Vagina (tissue), 2 donors: Measurements from ENCODE around the gene RAPGEF5. TPM values are rescaled to one million over a fixed set of nuclear protein-coding genes. Genes with fewer than 3 reads are reported as not detected.

ENCODE experiments used
- DNase-seq, 2 donors: peaks; one replicate each; pipeline ENCODE4 v3.0.0-alpha.2; 2017; ENCODE audit errors: extremely low spot score in 2 of 2
- H3K27ac ChIP-seq: fragments of 200-600 bp; sonication (generic); one replicate; pipeline ENCODE4 v1.5.1; 2019
- H3K27me3 ChIP-seq: fragments of 200-600 bp; sonication (generic); one replicate; pipeline ENCODE4 v1.5.1; 2019
- H3K36me3 ChIP-seq, 2 donors: fragments of 200-600 bp; sonication (generic); one replicate each; pipeline ENCODE4 v1.5.1; 2017 to 2019
- H3K4me1 ChIP-seq: fragments of 200-600 bp; sonication (generic); one replicate; pipeline ENCODE4 v1.5.1; 2019
- H3K4me3 ChIP-seq, 2 donors: fragments of 200-600 bp; sonication (generic); 1 replicate in 1 of 2; 2 replicates in 1 of 2; pipeline ENCODE4 v1.5.1; 2016 to 2019
- H3K9me3 ChIP-seq: fragments of 200-600 bp; sonication (generic); one replicate; pipeline ENCODE4 v1.5.1; 2019
- CTCF ChIP-seq, 3 experiments: fragments of 450-650 bp in 2 of 3; fragments of 200-600 bp in 1 of 3; sonication (generic) in 1 of 3; IDR thresholded peaks; one replicate each; pipeline ENCODE4 v1.5.1; 2017 to 2019; ENCODE audit warnings: antibody characterized with exemption in 3 of 3, mild to moderate bottlenecking in 2 of 3, moderate library complexity in 2 of 3
- POLR2A ChIP-seq, 2 donors: fragments of 450-650 bp; IDR thresholded peaks; one replicate each; pipeline ENCODE4 v1.6.1; 2017; ENCODE audit warnings: antibody characterized with exemption in 2 of 2, mild to moderate bottlenecking in 2 of 2, moderate library complexity in 2 of 2
- POLR2AphosphoS5 ChIP-seq, 2 donors: sonication (generic); formaldehyde crosslinking; IDR thresholded peaks; one replicate each; pipeline ENCODE4 v1.9.0; 2017; ENCODE audit warnings: antibody characterized with exemption in 2 of 2, mild to moderate bottlenecking in 2 of 2, low read depth in 1 of 2; ENCODE audit not compliant: insufficient read depth in 1 of 2
- intact Hi-C: fragments of 100-400 bp; cut with DNase I; formaldehyde crosslinking; loops from one replicate; pipeline ENCODE4 v1.15.1; 2023
- total RNA-seq: library from RNA; depleted of rRNA; stranded (reverse); fragments of >200 nt; gene quantifications from one replicate; pipeline ENCODE4 v1.2.3, GENCODE V29; 2016

The RAPGEF5 gene
- total RNA-seq, 1 donor from 2014 or later, result 68.0 TPM

- no peak overlapping the region for H3K4me3 ChIP-seq
- H3K4me1 ChIP-seq, result no peaks in the 10 kb centered on the region
- no peaks in the 10 kb centered on the region for H3K9me3 ChIP-seq
- no peaks in the 10 kb centered on the region for H3K27me3 ChIP-seq
- no peak for DNase-seq
- TF ChIP-seq POLR2AphosphoS5 (IDR thresholded peaks at IDR 0.05; ENCODE audit: insufficient read depth in 1 of 2, low read depth in 1 of 2), result no peak
- TF ChIP-seq POLR2A (IDR thresholded peaks at IDR 0.05), result no peak
- TF ChIP-seq CTCF (IDR thresholded peaks at IDR 0.05), result no peak
- no peaks in the 10 kb centered on the region for H3K36me3 ChIP-seq
- intact Hi-C loops, result no loop called here
- H3K27ac ChIP-seq, result no peak overlapping the region
Measured at GRCh38 chr7:22235134-22235533, 121.8 kb downstream of the RAPGEF5 start.

DNA sequence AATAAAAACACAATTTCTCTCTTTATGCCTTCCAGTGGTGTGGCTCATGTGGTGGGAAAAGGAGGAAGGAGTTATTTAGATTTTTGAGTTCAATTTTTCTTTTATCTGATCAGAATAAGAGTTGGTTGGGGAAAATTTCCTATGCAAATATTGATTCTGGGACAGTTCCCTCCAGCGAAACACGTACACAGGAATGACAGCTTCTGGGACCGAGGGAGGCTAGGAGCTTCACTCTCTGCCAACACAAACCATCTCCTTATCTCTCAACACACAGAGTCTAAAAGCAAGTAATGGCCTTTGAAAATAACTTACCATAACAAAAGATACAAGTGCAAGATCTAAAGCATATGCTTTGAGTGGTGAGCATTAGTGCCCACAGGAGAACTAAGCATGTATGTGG lies 122.7 kb downstream of the RAPGEF5 start:
- Histone ChIP-seq H3K27ac (no peak overlapping the region), H3K36me3 (no peaks in the 10 kb centered on the region), H3K4me1 (no peaks in the 10 kb centered on the region), H3K4me3 (no peak overlapping the region), H3K9me3 (no peaks in the 10 kb centered on the region), H3K27me3 (no peaks in the 10 kb centered on the region)
- no peak for TF ChIP-seq POLR2AphosphoS5 (IDR thresholded peaks at IDR 0.05; ENCODE audit: insufficient read depth in 1 of 2, low read depth in 1 of 2)
- TF ChIP-seq CTCF (IDR thresholded peaks at IDR 0.05), result no peak
- TF ChIP-seq POLR2A (IDR thresholded peaks at IDR 0.05), result no peak
- intact Hi-C loops, result no loop called here
- no peak for DNase-seq

GRCh38 chr7:22231806-22232205 lies 125.1 kb downstream of the RAPGEF5 start:
- intact Hi-C loops, result no loop called here
- no peaks in the 10 kb centered on the region for H3K27me3 ChIP-seq
- no peak for DNase-seq
- H3K9me3 ChIP-seq, result no peaks in the 10 kb centered on the region
- no peaks in the 10 kb centered on the region for H3K4me1 ChIP-seq
- H3K36me3 ChIP-seq, result no peaks in the 10 kb centered on the region
- no peak overlapping the region for H3K27ac ChIP-seq
- TF ChIP-seq POLR2AphosphoS5 (IDR thresholded peaks at IDR 0.05; ENCODE audit: insufficient read depth in 1 of 2, low read depth in 1 of 2) (peak in 1 of 2 donors; percentile 65), CTCF (IDR thresholded peaks at IDR 0.05) (no peak)
- H3K4me3 ChIP-seq, result no peak overlapping the region

GRCh38 chr7:22231141-22231540 lies 125.8 kb downstream of the RAPGEF5 start:
- H3K27me3 ChIP-seq, result no peaks in the 10 kb centered on the region
- no peaks in the 10 kb centered on the region for H3K36me3 ChIP-seq
- no peak for DNase-seq
- no peak overlapping the region for H3K4me3 ChIP-seq
- H3K9me3 ChIP-seq, result no peaks in the 10 kb centered on the region
- TF ChIP-seq POLR2AphosphoS5 (IDR thresholded peaks at IDR 0.05; ENCODE audit: insufficient read depth in 1 of 2, low read depth in 1 of 2) (no peak), POLR2A (IDR thresholded peaks at IDR 0.05) (no peak)
- no peak overlapping the region for H3K27ac ChIP-seq
- no peaks in the 10 kb centered on the region for H3K4me1 ChIP-seq
- intact Hi-C loops, result no loop called here

GRCh38 chr7:22230238-22230637 lies 126.7 kb downstream of the RAPGEF5 start:
- Histone ChIP-seq H3K27ac (no peak overlapping the region), H3K36me3 (no peaks in the 10 kb centered on the region), H3K4me1 (no peaks in the 10 kb centered on the region), H3K27me3 (no peaks in the 10 kb centered on the region), H3K9me3 (no peaks in the 10 kb centered on the region), H3K4me3 (no peak overlapping the region)
- TF ChIP-seq POLR2AphosphoS5 (IDR thresholded peaks at IDR 0.05; ENCODE audit: insufficient read depth in 1 of 2, low read depth in 1 of 2), result no peak
- TF ChIP-seq POLR2A (IDR thresholded peaks at IDR 0.05), result no peak
- no peak for DNase-seq
- intact Hi-C loops, result no loop called here

DNA sequence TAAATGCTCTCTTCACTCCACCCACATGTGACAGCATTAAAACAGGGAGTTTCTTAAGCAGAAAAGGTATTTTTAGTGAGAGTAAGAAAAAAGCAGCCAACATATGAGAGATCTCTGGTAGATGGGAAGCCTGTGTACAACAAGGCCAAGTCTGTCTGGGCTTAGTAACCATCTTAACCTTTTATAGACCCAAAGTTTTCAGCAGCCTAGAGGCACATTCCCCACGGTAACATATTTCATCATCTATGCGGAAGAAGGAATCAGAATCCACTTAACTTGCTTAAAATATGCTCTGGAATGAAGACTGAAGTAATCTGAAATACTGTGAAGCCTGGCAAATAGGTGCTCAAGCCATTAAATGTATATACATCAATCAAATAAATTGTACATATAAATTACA lies 127.8 kb downstream of the RAPGEF5 start:
- Histone ChIP-seq H3K4me1 (no peaks in the 10 kb centered on the region), H3K27ac (no peak overlapping the region), H3K27me3 (no peaks in the 10 kb centered on the region), H3K9me3 (no peaks in the 10 kb centered on the region), H3K4me3 (no peak overlapping the region), H3K36me3 (no peaks in the 10 kb centered on the region)
- no peak for TF ChIP-seq CTCF (IDR thresholded peaks at IDR 0.05)
- no peak for TF ChIP-seq POLR2A (IDR thresholded peaks at IDR 0.05)
- TF ChIP-seq POLR2AphosphoS5 (IDR thresholded peaks at IDR 0.05; ENCODE audit: insufficient read depth in 1 of 2, low read depth in 1 of 2), result no peak
- intact Hi-C loops, result no loop called here
- no peak for DNase-seq
